DOHH2 (cell line): ENCODE measurements around the gene IGFBP1.

ENCODE experiments used
- EZH2phosphoT487 ChIP-seq: fragments of 200-600 bp; sonication (generic); IDR thresholded peaks from 2 replicates; pipeline ENCODE4 v1.6.1; 2017; ENCODE audit warnings: borderline replicate concordance, mild to moderate bottlenecking, antibody characterized with exemption, low read length, moderate library complexity, mixed read lengths
- TF ChIP-seq, protein P1 (sequence below): fragments of 200-600 bp; sonication (generic); IDR thresholded peaks from one replicate; pipeline ENCODE4 v1.5.1; 2014; ENCODE audit warnings: antibody characterized with exemption, mild to moderate bottlenecking, low read depth, low read length; ENCODE audit not compliant: poor library complexity, severe bottlenecking

DNA sequence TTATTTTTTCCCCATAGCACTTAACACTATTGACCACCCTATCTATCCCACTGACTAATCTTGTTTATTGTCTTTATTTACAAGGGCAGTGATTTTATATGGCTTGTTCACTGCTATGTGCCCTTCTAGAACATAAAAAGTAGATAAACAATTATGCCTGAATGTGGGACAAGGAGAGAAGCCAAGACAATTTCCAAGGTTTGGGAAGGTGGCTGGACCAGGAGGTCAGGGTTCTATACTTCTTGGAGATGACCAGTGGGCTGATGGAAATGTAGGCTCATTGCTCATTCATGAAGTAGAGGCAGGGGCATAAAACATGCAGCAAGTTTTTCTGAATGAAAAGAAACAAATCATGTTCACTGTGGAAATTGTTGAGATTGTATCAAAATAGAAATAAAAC is 21.3 kb downstream of the IGFBP1 start:
- TF ChIP-seq, protein P1, sequence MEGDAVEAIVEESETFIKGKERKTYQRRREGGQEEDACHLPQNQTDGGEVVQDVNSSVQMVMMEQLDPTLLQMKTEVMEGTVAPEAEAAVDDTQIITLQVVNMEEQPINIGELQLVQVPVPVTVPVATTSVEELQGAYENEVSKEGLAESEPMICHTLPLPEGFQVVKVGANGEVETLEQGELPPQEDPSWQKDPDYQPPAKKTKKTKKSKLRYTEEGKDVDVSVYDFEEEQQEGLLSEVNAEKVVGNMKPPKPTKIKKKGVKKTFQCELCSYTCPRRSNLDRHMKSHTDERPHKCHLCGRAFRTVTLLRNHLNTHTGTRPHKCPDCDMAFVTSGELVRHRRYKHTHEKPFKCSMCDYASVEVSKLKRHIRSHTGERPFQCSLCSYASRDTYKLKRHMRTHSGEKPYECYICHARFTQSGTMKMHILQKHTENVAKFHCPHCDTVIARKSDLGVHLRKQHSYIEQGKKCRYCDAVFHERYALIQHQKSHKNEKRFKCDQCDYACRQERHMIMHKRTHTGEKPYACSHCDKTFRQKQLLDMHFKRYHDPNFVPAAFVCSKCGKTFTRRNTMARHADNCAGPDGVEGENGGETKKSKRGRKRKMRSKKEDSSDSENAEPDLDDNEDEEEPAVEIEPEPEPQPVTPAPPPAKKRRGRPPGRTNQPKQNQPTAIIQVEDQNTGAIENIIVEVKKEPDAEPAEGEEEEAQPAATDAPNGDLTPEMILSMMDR, result no peak
- no peak for TF ChIP-seq EZH2phosphoT487
